ENCODE measurements around the gene TSKU. TPM values are rescaled to one million over a fixed set of nuclear protein-coding genes. Genes with fewer than 3 reads are reported as not detected.

The TSKU gene
- total RNA-seq, 2 experiments from 2014 or later, result 1.5 to 1.8 TPM

DNA sequence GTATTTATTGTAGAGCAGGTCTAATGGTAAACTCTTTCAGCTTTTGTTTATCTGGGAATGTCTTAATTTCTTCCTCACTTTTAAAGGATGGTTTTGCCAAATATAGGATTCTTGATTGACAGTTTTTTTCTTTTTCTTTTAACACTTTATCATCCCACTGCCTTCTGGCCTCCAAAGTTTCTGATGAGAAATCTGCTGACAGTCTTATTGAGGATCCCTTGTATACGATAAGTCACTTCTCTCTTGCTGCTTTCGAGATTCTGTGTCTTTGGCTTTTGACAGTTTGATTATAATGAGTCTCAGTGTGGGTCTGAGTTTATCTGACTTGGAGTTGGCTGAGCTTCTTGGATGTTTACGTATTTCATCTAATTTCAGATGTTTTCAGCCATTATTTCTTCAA, 6.7 kb upstream of the TSKU start:
- no peaks in the 10 kb centered on the region for H4K20me1 ChIP-seq (ENCODE audit: insufficient read depth, low read length)
- H2AFZ ChIP-seq (ENCODE audit: low read length), result no peak overlapping the region
- BruUV-seq (replicated peaks), result no TSS peak
- no peak overlapping the region for H3K27ac ChIP-seq (ENCODE audit: low read depth, low read length, poor library complexity, severe bottlenecking)
- no peak for DNase-seq (ENCODE audit: low spot score)
- H3K4me3 ChIP-seq (ENCODE audit: low read depth, low read length, poor library complexity, severe bottlenecking), result no peak overlapping the region
- no peaks in the 10 kb centered on the region for H3K9me2 ChIP-seq (ENCODE audit: insufficient read depth, low read length)
- TF ChIP-seq, protein P1, sequence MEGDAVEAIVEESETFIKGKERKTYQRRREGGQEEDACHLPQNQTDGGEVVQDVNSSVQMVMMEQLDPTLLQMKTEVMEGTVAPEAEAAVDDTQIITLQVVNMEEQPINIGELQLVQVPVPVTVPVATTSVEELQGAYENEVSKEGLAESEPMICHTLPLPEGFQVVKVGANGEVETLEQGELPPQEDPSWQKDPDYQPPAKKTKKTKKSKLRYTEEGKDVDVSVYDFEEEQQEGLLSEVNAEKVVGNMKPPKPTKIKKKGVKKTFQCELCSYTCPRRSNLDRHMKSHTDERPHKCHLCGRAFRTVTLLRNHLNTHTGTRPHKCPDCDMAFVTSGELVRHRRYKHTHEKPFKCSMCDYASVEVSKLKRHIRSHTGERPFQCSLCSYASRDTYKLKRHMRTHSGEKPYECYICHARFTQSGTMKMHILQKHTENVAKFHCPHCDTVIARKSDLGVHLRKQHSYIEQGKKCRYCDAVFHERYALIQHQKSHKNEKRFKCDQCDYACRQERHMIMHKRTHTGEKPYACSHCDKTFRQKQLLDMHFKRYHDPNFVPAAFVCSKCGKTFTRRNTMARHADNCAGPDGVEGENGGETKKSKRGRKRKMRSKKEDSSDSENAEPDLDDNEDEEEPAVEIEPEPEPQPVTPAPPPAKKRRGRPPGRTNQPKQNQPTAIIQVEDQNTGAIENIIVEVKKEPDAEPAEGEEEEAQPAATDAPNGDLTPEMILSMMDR (conservative IDR thresholded peaks at IDR 0.05; ENCODE audit: low read length), result no peak
- no peak for TF ChIP-seq EZH2phosphoT487 (IDR thresholded peaks at IDR 0.05; ENCODE audit: borderline replicate concordance, low read depth, low read length)
- ChIA-PET POLR2A (no interaction called here), CTCF (ENCODE audit: unreplicated experiment) (no interaction called here)
- H3K9me3 ChIP-seq (ENCODE audit: low read length), result peaks cover 26% of the 10 kb centered on the region; the same call in 1 of the 2 replicates
- intact Hi-C loops (cut with micrococcal nuclease; ENCODE audit: unreplicated experiment), result no loop called here
- H3K4me1 ChIP-seq (ENCODE audit: insufficient read depth, low read length, poor library complexity, severe bottlenecking), result no peaks in the 10 kb centered on the region
- no peaks in the 10 kb centered on the region for H3K79me2 ChIP-seq (ENCODE audit: insufficient read depth, low read depth, low read length)
- no peak overlapping the region for H3K4me2 ChIP-seq (ENCODE audit: low read length)
- no peaks in the 10 kb centered on the region for H3K36me3 ChIP-seq (ENCODE audit: insufficient read depth, low read length)

DNA sequence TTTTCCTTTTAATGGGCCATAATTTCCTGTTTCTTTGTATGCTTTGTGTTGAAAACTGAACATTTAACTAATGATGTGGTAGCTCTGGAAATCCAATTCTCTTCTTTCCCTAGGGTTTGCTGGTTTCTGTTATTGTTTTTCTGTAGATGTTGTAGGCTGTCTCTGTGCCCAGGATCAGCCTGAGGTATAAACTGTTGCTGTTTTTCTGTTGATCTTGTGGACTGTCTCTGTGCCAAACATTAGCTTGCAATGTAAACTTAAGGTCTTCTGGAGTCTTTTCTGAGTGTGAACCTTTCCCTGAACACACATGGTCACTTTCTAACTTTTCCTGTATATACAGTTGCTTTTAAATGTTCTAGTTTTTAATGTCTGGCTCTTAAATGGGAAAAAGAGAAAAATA, 5.9 kb upstream of the TSKU start:
- Histone ChIP-seq H2AFZ (ENCODE audit: low read length) (no peak overlapping the region), H3K4me2 (ENCODE audit: low read length) (no peak overlapping the region), H3K36me3 (ENCODE audit: insufficient read depth, low read length) (no peaks in the 10 kb centered on the region), H3K27ac (ENCODE audit: low read depth, low read length, poor library complexity, severe bottlenecking) (no peak overlapping the region), H3K9me3 (ENCODE audit: low read length) (peaks cover 26% of the 10 kb centered on the region; the same call in 1 of the 2 replicates), H3K4me1 (ENCODE audit: insufficient read depth, low read length, poor library complexity, severe bottlenecking) (no peaks in the 10 kb centered on the region), H3K79me2 (ENCODE audit: insufficient read depth, low read depth, low read length) (no peaks in the 10 kb centered on the region), H4K20me1 (ENCODE audit: insufficient read depth, low read length) (no peaks in the 10 kb centered on the region), H3K9me2 (ENCODE audit: insufficient read depth, low read length) (no peaks in the 10 kb centered on the region), H3K4me3 (ENCODE audit: low read depth, low read length, poor library complexity, severe bottlenecking) (no peak overlapping the region)
- intact Hi-C loops (cut with micrococcal nuclease; ENCODE audit: unreplicated experiment), result no loop called here
- BruUV-seq (replicated peaks), result no TSS peak
- ChIA-PET CTCF (ENCODE audit: unreplicated experiment) (no interaction called here), POLR2A (no interaction called here)
- no peak for TF ChIP-seq EZH2phosphoT487 (IDR thresholded peaks at IDR 0.05; ENCODE audit: borderline replicate concordance, low read depth, low read length)
- TF ChIP-seq, protein P1 (conservative IDR thresholded peaks at IDR 0.05; ENCODE audit: low read length), result no peak
- no peak for DNase-seq (ENCODE audit: low spot score)

DNA sequence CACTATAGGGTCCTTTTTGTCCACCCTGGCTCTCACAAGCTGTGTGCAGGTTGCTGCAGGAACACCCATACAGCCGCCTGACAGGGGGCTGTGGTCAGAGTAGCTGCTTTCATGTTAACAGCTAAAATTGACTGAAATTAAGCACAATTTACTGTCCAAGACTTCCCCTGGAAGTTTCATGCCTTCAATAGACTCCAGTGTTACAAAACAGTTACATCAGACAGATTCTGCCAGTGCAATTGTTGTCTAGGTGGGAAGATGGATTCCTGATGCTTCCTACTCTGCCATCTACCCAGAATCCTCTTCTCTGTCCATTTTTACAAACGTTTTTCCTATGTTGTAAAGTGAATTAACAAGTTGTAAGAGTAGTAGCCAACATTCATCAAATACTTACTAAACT, 5.3 kb upstream of the TSKU start:
- Histone ChIP-seq H4K20me1 (ENCODE audit: insufficient read depth, low read length) (no peaks in the 10 kb centered on the region), H3K4me3 (ENCODE audit: low read depth, low read length, poor library complexity, severe bottlenecking) (no peak overlapping the region), H2AFZ (ENCODE audit: low read length) (no peak overlapping the region), H3K4me1 (ENCODE audit: insufficient read depth, low read length, poor library complexity, severe bottlenecking) (no peaks in the 10 kb centered on the region), H3K36me3 (ENCODE audit: insufficient read depth, low read length) (no peaks in the 10 kb centered on the region), H3K4me2 (ENCODE audit: low read length) (no peak overlapping the region), H3K27ac (ENCODE audit: low read depth, low read length, poor library complexity, severe bottlenecking) (no peak overlapping the region), H3K9me3 (ENCODE audit: low read length) (peaks cover 26% of the 10 kb centered on the region; the same call in 1 of the 2 replicates), H3K79me2 (ENCODE audit: insufficient read depth, low read depth, low read length) (no peaks in the 10 kb centered on the region), H3K9me2 (ENCODE audit: insufficient read depth, low read length) (no peaks in the 10 kb centered on the region)
- TF ChIP-seq EZH2phosphoT487 (IDR thresholded peaks at IDR 0.05; ENCODE audit: borderline replicate concordance, low read depth, low read length), result no peak
- TF ChIP-seq, protein P1 (conservative IDR thresholded peaks at IDR 0.05; ENCODE audit: low read length), result no peak
- DNase-seq (ENCODE audit: low spot score), result no peak
- ChIA-PET CTCF (ENCODE audit: unreplicated experiment) (no interaction called here), POLR2A (no interaction called here)
- BruUV-seq (replicated peaks), result no TSS peak
- intact Hi-C loops (cut with micrococcal nuclease; ENCODE audit: unreplicated experiment), result no loop called here

Data from OCI-LY7 (cell line).